Measurements from ENCODE around the gene SCUBE1. TPM values are rescaled to one million over a fixed set of nuclear protein-coding genes. Genes with fewer than 3 reads are reported as not detected.

SCUBE1 gene
- total and polyA plus RNA-seq, 2 of the 8 experiments (the other 6 are each of a cell fraction or from before 2014, with no cell fraction given) = 2.3 to 4.9 TPM

DNA sequence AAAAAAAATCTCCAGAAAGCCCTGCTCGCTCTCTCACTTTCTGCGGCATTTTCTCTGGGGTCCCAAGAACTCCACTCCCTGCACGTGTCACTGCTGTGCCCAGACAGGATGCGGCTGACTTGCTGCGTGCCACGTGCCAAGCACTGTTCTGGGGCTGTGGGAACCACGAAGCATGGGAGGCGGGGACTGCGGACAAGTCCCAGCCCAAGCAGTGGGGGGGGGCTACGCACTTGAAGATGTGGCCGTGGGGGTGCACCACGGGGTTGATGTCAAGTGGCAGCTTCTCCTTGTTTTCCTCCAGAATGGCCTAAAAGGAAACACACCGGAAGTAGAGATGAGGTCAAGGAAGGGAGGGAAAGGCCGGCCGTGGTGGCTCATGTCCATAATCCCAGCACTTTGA is 167.1 kb downstream of the SCUBE1 start:
- CTCF ChIA-PET (ENCODE audit: partially characterized antibody) = interaction anchor here (0.6 to 1.0 kb wide), 2 partner anchors 9 to 55 kb away, joined by 3 to 4 read pairs; no protein-coding TSS in a partner anchor
- H4K8ac ChIP-seq (ENCODE audit: extremely low read depth, insufficient read depth, low read length) = 0 out of 2 replicates have a peak overlapping the region, but pooled peaks have one; percentile 51
- no peaks in the 10 kb centered on the region for H3K79me2 ChIP-seq (ENCODE audit: control insufficient read depth in 1 of 2, insufficient read depth in 2 of 2, low read length in 2 of 2)
- H3K23ac ChIP-seq (ENCODE audit: insufficient read length) = no peak overlapping the region
- no peak overlapping the region for H2BK15ac ChIP-seq (ENCODE audit: low read length)
- H4K5ac ChIP-seq (ENCODE audit: insufficient read length, low read depth, low read length) = no peak overlapping the region
- H3K4me2 ChIP-seq (ENCODE audit: insufficient read depth in 1 of 2, low read depth in 2 of 2, low read length in 2 of 2) = no peak overlapping the region
- DNase-seq (ENCODE audit: low read depth in 1 of 2, low spot score in 2 of 2) (no peak), FAIRE-seq (no peak)
- H2BK5ac ChIP-seq (ENCODE audit: low read depth, low read length) = no peak overlapping the region
- H2AK5ac ChIP-seq (ENCODE audit: low read depth, low read length) = no peak overlapping the region
- POLR2A ChIA-PET (ENCODE audit: partially characterized antibody) = interaction anchor here (0.6 to 1.0 kb wide), 2 partner anchors 11 to 237 kb away, joined by 3 read pairs; no protein-coding TSS in a partner anchor
- no peaks in the 10 kb centered on the region for H3K27me3 ChIP-seq (replicated peaks in 1 of 4; ENCODE audit: control insufficient read depth in 3 of 4, extremely low read depth in 1 of 4, insufficient read depth in 3 of 4, low read length in 3 of 4)
- no peak overlapping the region for H3K56ac ChIP-seq (replicated peaks; ENCODE audit: insufficient read length, low read depth, low read length)
- H4K91ac ChIP-seq (replicated peaks; ENCODE audit: insufficient read length, low read length) = no peak overlapping the region
- no peak overlapping the region for H3K14ac ChIP-seq (ENCODE audit: insufficient read length)
- TF ChIP-seq POU5F1 (IDR thresholded peaks at IDR 0.05; ENCODE audit: low read depth, low read length) (no peak), SAP30 (IDR thresholded peaks at IDR 0.05; ENCODE audit: insufficient read depth, insufficient replicate concordance, low read length) (no peak), ZNF274 (IDR thresholded peaks at IDR 0.05; ENCODE audit: borderline replicate concordance, extremely low read depth, low read length) (no peak), PHF8 (conservative IDR thresholded peaks at IDR 0.05; ENCODE audit: low read depth, low read length) (no peak), CBX8 (IDR thresholded peaks at IDR 0.05; ENCODE audit: borderline replicate concordance, low read depth, low read length) (no peak), CHD1 (IDR thresholded peaks at IDR 0.05; ENCODE audit: low read depth, low read length) (no peak), SP2 (IDR thresholded peaks at IDR 0.05; ENCODE audit: low read length) (no peak), HDAC2 (IDR thresholded peaks at IDR 0.05; ENCODE audit: borderline replicate concordance in 1 of 2, low read depth in 2 of 2, low read length in 2 of 2) (no peak), TAF7 (optimal IDR thresholded peaks at IDR 0.05; ENCODE audit: borderline replicate concordance, low read depth, low read length) (no peak), CTBP2 (IDR thresholded peaks at IDR 0.05; ENCODE audit: borderline replicate concordance, insufficient read depth, insufficient read length, low read length) (no peak), ASH2L (IDR thresholded peaks at IDR 0.05; ENCODE audit: low read length) (no peak)
- TF ChIP-seq, protein P1, sequence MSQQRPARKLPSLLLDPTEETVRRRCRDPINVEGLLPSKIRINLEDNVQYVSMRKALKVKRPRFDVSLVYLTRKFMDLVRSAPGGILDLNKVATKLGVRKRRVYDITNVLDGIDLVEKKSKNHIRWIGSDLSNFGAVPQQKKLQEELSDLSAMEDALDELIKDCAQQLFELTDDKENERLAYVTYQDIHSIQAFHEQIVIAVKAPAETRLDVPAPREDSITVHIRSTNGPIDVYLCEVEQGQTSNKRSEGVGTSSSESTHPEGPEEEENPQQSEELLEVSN (IDR thresholded peaks at IDR 0.05) = no peak
- H2BK20ac ChIP-seq (ENCODE audit: low read length) = no peak overlapping the region
- H3K18ac ChIP-seq (ENCODE audit: extremely low read depth, low read length) = no peak overlapping the region
- no peaks in the 10 kb centered on the region for H3K9me3 ChIP-seq (ENCODE audit: insufficient read depth in 2 of 2, low read depth in 1 of 2, low read length in 1 of 2)
- H3K23me2 ChIP-seq (ENCODE audit: low read depth, low read length) = no peaks in the 10 kb centered on the region
- no peak overlapping the region for H3K4me3 ChIP-seq (ENCODE audit: extremely low read depth in 1 of 4, insufficient read depth in 2 of 4, low read depth in 3 of 4, low read length in 4 of 4)
- H3K4ac ChIP-seq (replicated peaks; ENCODE audit: insufficient read length, low read depth, low read length) = no peak overlapping the region
- H3K4me1 ChIP-seq (replicated peaks in 1 of 4; ENCODE audit: control insufficient read depth in 3 of 4, insufficient read depth in 4 of 4, low read length in 3 of 4) = no peaks in the 10 kb centered on the region; a peak in 2 of 7 replicates
- H4K20me1 ChIP-seq (replicated peaks in 1 of 2; ENCODE audit: control insufficient read depth in 1 of 2, insufficient read depth in 2 of 2, low read length in 2 of 2) = peaks cover 3 to 18% of the 10 kb centered on the region in 2 experiments
- H3K36me3 ChIP-seq (ENCODE audit: control insufficient read depth in 2 of 4, insufficient read depth in 4 of 4, low read length in 3 of 4) = peaks cover 35 to 73% (median 68%) of the 10 kb centered on the region in 4 experiments
- no peaks in the 10 kb centered on the region for H3K79me1 ChIP-seq (ENCODE audit: low read depth, low read length)
- no peak overlapping the region for H3K9ac ChIP-seq (replicated peaks in 1 of 4; ENCODE audit: extremely low read depth in 1 of 4, low read depth in 3 of 4, low read length in 3 of 4)
- H2BK120ac ChIP-seq (replicated peaks; ENCODE audit: low read depth, low read length) = no peak overlapping the region
- 87% methylated on average over 12 of the region's 15 CpGs; no CpG with 5 or more reads in 1 of the 2 experiments for WGBS, 2 experiments (ENCODE audit: extremely low coverage in 1 of 2, insufficient coverage in 1 of 2, insufficient read length in 1 of 2, insufficient replicate concordance in 2 of 2, low coverage in 1 of 2, low lambda C conversion rate in 2 of 2, missing lambda C conversion rate in 1 of 2)
- H2AFZ ChIP-seq (ENCODE audit: low read length) = no peak overlapping the region
- H3K27ac ChIP-seq (ENCODE audit: low read depth, low read length) = no peak overlapping the region
- H2BK12ac ChIP-seq (ENCODE audit: low read depth, low read length) = no peak overlapping the region
